ENCODE measurements around the gene PHACTR3. TPM values are rescaled to one million over a fixed set of nuclear protein-coding genes. Genes with fewer than 3 reads are reported as not detected.

Gene PHACTR3
- total and polyA plus RNA-seq, 2 of the 8 experiments (the other 6 are each of a cell fraction or from before 2014, with no cell fraction given), result 0.05 to 0.13 TPM

DNA sequence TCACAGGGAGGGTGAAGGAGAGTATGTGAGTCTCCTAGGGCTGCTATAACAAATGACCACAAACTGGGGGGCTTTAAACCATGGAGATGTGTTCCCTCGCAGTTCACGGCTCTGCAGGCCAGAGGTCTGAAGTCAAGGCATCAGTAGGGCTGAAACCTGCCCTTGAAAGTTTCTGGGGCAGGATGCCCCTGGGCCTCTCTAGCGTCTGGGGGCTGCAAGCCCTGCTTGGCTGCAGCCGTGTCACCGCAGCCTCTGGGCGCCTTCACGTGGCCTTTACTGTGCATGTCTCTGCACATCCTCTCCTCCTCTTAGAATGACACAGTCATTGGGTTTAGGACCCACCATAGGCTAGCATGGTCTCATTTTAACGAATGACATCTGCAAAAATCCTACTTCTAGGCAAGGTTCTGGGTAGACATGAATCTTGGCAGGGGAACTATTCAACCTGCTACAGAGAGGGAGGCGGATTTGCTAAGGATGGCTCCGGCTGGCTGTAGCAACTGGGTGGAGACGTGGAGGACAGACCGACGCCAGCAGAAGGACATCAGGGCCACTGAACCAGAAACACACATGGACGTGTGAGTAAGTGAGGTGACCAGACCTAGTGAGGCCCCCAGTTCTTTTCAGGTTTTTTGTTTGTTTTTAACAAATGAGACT lies 58.6 kb downstream of the PHACTR3 start (continued):
- TF ChIP-seq TAF1 (IDR thresholded peaks at IDR 0.05; ENCODE audit: low read depth, low read length), result no peak
